NCI-H2107 (cell line): ENCODE data around the gene LONRF3.
"Not testable (repeated sequence)": the region's sequence is repeated elsewhere in the genome, so short reads cannot be mapped to it uniquely, and the experiment has no call there.

ENCODE experiments used
- DNase-seq: peaks from one replicate; lab custom pipeline; 2025; lab: John Stamatoyannopoulos, UW

The LONRF3 gene

GRCh38 chrX:118988911-118989310 lies 14.5 kb downstream of the LONRF3 start:
- DNase-seq, result no peak

- no peak for DNase-seq
Measured at GRCh38 chrX:118989886-118990285, 15.5 kb downstream of the LONRF3 start.

- no peak for DNase-seq
Measured at GRCh38 chrX:118990512-118991227, 16.3 kb downstream of the LONRF3 start.

- not testable (repeated sequence) for DNase-seq
Measured at GRCh38 chrX:118992441-118993121, 18.2 kb downstream of the LONRF3 start.

GRCh38 chrX:119003462-119003861 lies 29.0 kb downstream of the LONRF3 start:
- DNase-seq, result no peak

- DNase-seq, result no peak
Measured at GRCh38 chrX:119004920-119005524, 30.6 kb downstream of the LONRF3 start.

GRCh38 chrX:119007189-119007770 lies 32.9 kb downstream of the LONRF3 start:
- no peak for DNase-seq

- DNase-seq, result no peak
Measured at GRCh38 chrX:119008110-119008744, 33.8 kb downstream of the LONRF3 start.

- DNase-seq, result no peak
Measured at GRCh38 chrX:119009071-119009470, 34.7 kb downstream of the LONRF3 start.

- no peak for DNase-seq
Measured at GRCh38 chrX:119010491-119010890, 36.1 kb downstream of the LONRF3 start.

- DNase-seq, result no peak
Measured at GRCh38 chrX:119013164-119013563, 38.7 kb downstream of the LONRF3 start.

GRCh38 chrX:119015407-119016237 lies 41.2 kb downstream of the LONRF3 start:
- DNase-seq, result no peak

GRCh38 chrX:119017077-119017476 lies 42.7 kb downstream of the LONRF3 start:
- DNase-seq, result no peak

- DNase-seq, result no peak
Measured at GRCh38 chrX:119025900-119026299, 51.5 kb downstream of the LONRF3 start.

GRCh38 chrX:119026344-119026743 lies 51.9 kb downstream of the LONRF3 start:
- DNase-seq, result not testable (repeated sequence)

- DNase-seq, result not testable (repeated sequence)
Measured at GRCh38 chrX:119027960-119028732, 53.7 kb downstream of the LONRF3 start.

- no peak for DNase-seq
Measured at GRCh38 chrX:119028733-119029330, 54.4 kb downstream of the LONRF3 start.

- not testable (repeated sequence) for DNase-seq
Measured at GRCh38 chrX:119029656-119030055, 55.2 kb downstream of the LONRF3 start.

GRCh38 chrX:119030990-119031389 lies 56.6 kb downstream of the LONRF3 start:
- DNase-seq, result no peak
